COLO668 (cell line): ENCODE results near the gene IL32.

Experiments
- DNase-seq: peaks from one replicate; lab custom pipeline; 2025; ENCODE audit not compliant: unreplicated experiment; lab: John Stamatoyannopoulos, UW

The IL32 gene

DNA sequence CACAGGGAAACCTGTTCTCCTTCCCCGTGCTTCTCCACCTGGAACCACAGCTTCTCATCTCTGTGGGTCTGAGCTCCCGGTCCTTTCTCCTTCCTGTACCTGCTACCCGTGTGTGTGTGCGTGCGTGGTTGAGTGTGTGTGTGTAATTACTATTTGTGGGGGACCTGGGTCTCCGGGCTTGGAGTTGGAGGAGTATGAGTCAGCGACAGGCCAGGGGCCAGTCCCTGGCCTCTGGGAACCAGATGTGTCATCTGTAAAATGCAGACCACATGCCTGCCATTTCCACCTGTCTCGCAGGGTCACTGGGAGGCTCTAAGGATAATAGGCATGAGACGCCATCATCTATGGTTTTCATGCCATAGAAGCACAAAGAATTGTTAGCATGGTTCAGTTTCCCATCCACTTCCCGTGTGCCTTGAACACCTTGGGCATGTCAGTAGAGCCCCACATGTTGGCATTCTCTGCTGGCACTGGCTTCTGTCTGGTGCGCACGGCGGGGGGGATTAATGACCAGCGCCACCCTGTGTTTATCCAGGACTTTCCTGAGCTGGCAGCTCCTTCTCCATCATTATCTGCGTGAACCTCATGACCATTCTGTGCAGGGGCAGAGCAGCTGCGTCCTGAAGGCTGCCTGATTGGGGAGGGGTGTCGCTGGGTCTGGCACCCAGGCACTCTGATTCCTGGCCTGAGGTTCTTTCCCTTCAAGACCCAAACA, 48.5 kb downstream of the IL32 start:
- peak; percentile 15 for DNase-seq

DNA sequence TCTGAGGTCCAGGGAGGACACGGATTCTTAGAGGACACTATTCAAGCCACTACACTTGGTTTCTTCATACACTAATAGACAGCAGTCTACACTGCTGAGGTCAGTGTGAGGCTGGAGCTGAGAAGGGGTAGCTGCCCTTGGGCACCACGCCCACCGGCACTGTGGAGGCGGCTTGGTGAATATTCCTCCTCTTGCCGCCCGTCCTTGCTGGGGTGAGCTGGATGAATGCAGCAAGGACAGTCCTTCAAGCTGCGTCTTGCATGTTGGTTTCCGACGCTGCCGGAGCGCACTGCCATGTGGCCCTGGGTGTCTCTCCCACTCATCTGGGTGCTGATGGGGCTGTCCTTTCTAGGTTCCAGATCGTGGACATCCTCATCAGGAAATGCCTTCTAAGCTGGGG, 49.6 kb downstream of the IL32 start:
- no peak for DNase-seq

DNA sequence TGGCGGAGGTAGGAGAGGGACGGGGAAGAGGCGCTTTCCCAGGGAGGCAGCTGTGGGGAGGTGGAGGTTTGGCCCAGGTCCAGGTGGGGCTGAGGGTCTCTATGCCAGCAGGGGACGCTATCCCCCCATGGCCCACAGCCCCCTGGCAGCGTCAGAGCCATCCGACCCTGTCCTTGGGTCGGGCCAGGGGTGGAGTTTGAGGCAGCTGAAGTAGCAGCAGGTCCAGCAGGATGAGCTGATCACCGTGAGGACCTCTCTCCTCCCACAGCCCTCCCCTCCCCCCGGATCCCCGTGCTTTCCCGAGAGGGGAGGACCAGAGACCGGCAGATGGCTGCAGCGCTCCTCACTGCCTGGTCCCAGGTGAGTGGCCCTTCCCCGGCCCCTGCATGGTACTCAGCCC, 50.1 kb downstream of the IL32 start:
- no peak for DNase-seq

DNA sequence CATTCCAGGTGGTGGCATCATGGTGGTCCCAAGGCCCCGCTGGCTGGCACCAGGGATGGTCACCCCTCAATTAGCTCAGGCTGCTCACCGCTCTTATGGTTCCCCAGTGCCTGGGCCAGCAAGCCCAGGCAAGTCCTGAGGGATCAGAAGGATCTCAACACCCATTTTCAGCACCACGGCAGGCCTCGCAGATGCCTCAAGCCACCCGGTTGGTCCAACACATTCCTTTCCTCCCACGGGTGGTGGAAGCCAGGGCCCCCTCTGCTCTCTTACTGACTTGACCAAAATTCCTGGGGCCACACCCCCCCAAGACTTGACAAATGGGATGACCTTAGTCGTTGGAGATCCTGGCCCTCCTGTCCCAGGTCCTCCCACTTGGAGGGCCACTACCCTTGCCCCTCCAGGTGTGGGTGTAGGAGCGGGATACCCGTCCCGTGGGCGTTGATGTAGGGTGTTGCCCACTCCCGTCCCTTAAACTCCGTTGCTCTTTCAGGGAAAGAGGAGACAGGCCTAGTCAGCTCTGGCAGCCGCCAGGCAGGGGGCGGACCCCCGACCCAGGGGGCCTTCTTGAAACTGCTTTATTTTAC, 52.9 kb downstream of the IL32 start:
- no peak for DNase-seq

DNA sequence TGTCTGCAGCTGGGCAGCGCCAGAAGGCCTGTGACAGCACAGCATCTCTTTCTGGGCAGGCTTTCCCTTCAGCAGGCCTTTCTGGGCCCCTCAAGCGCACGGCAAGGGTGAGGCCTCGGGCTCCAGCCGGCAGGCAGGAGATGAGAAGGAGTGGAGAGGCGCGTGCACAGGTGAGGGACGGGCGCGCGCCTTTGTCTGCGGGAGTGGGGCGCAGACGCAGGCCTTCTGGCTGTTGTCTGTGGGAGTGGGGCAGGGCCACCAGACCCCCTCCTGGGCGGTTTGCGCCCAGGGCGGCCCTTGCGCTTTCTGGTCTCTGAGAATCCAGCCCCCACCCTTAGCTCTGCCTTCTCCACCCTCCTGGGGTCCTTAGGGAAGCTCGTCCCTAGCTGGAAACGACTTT, 53.4 kb downstream of the IL32 start:
- DNase-seq: no peak
